GM10266 (cell line): ENCODE measurements around the gene DYNC2H1.
A peak's percentile ranks its signal among the peaks of the same experiment; 100 is the strongest.

Source experiments
- DNase-seq: peaks from one replicate; pipeline ENCODE4 v3.0.0; 2012; ENCODE audit errors: extremely low spot score
- TF ChIP-seq, protein P1 (sequence below): IDR thresholded peaks from 2 replicates; pipeline ENCODE4 v1.5.1; 2012; ENCODE audit warnings: mild to moderate bottlenecking, low read depth; ENCODE audit not compliant: control insufficient read depth, insufficient read depth; ENCODE audit errors: missing control alignments

Gene DYNC2H1

GRCh38 chr11:103175461-103176129, 66.4 kb downstream of the DYNC2H1 start:
- no peak for DNase-seq
- TF ChIP-seq, protein P1, sequence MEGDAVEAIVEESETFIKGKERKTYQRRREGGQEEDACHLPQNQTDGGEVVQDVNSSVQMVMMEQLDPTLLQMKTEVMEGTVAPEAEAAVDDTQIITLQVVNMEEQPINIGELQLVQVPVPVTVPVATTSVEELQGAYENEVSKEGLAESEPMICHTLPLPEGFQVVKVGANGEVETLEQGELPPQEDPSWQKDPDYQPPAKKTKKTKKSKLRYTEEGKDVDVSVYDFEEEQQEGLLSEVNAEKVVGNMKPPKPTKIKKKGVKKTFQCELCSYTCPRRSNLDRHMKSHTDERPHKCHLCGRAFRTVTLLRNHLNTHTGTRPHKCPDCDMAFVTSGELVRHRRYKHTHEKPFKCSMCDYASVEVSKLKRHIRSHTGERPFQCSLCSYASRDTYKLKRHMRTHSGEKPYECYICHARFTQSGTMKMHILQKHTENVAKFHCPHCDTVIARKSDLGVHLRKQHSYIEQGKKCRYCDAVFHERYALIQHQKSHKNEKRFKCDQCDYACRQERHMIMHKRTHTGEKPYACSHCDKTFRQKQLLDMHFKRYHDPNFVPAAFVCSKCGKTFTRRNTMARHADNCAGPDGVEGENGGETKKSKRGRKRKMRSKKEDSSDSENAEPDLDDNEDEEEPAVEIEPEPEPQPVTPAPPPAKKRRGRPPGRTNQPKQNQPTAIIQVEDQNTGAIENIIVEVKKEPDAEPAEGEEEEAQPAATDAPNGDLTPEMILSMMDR = no peak

- no peak for DNase-seq
- TF ChIP-seq, protein P1 = no peak
These were observed 74.9 kb downstream of the DYNC2H1 start for GRCh38 chr11:103183981-103184611.

DNA sequence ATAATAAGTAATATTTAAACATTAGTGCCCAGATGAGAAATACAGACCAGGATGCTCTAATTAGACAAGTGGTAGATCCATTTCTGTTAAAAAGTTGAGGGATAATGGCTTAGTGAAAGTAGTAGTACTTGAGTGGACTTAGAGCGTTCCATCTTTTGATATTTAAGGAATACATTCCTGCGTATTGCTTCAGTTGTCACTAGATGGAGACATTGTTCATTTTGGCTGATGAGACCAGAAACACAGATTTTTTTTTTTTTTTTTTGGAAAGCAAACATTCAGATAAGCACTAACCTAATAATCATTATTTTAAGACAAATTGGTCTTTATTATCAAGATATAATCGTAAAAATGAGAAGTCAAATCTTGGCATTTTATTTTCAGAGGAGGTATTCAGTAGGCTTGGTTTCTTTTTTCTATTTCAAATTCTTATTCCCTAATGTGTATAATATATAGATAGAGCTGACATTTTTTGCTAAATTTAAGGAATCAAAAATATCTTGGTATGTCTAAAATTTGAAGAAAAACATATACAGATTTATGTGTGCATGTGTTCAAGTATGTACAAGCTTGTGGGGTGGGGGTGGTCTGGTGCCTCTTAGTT, 92.9 kb downstream of the DYNC2H1 start:
- no peak for DNase-seq
- TF ChIP-seq, protein P1 = peak; percentile 49

DNA sequence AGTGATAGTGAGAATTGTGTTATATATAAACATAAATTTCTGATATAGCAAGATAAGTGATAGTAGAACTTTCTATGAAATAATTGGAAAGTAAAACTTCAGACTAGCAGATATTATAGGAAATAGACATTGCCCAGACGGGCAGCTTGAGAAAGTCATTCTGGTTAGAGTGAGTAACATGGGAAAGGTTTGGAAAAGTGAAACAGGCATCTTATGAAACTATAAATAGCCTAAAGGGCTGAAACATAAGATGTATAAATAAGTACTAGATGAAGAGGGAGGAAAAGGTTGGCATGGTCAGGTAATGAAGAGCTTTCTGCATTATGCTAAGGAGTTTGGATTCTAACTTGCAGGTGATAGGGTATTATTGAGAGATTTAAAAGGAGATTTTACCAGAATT, 101.3 kb downstream of the DYNC2H1 start:
- TF ChIP-seq, protein P1 = no peak

DNA sequence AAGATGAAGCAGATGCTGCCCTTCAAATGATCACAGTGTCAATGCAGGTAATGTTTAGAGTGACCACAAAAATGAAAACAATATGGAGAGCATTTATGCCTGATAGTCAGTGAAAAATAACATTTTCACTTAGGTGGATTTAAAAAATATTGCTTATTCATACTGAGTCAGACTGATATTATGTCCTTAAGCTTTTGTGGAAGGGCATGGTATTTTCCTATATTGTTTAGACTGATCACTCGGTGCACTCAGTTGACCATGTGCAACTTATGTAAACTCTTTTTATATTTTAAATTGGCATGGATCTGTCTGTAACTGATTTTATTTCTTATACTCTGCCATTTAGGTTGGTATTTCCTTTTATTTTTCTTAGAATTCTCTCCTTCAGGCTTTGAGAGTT, 106.6 kb downstream of the DYNC2H1 start:
- TF ChIP-seq, protein P1 = no peak
- no peak for DNase-seq

More for the DNA sequence above, 101.3 kb downstream of the DYNC2H1 start:
- no peak for DNase-seq

DNA sequence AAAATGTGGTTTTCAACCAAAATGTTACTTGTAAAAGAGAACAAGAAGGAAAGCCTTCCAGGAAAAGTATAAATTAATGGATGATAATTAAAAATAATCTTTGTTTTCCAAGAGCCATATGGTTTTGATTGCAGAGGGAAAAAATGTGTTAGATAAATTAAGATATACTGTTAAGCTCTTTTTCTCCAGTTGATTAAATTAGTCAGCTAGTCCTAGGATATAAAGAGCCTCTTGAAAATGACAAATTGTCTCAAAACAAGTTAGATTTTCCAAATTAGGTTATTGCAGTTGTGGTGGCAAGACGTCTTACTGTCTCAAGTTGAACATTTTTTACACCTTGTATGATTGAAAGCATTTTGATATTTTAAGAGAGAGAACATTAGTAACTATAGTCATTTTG, 110.9 kb downstream of the DYNC2H1 start:
- TF ChIP-seq, protein P1 = no peak
- no peak for DNase-seq

- TF ChIP-seq, protein P1 = no peak
- no peak for DNase-seq
These were observed 113.6 kb downstream of the DYNC2H1 start for GRCh38 chr11:103222806-103223205.
